ENCODE data around the gene GAGE12J. TPM values are rescaled to one million over a fixed set of nuclear protein-coding genes. Genes with fewer than 3 reads are reported as not detected.
"Not testable (repeated sequence)": the region's sequence is repeated elsewhere in the genome, so short reads cannot be mapped to it uniquely, and the experiment has no call there.

The GAGE12J gene
- total RNA-seq, 1 donor from 2014 or later: not detected

DNA sequence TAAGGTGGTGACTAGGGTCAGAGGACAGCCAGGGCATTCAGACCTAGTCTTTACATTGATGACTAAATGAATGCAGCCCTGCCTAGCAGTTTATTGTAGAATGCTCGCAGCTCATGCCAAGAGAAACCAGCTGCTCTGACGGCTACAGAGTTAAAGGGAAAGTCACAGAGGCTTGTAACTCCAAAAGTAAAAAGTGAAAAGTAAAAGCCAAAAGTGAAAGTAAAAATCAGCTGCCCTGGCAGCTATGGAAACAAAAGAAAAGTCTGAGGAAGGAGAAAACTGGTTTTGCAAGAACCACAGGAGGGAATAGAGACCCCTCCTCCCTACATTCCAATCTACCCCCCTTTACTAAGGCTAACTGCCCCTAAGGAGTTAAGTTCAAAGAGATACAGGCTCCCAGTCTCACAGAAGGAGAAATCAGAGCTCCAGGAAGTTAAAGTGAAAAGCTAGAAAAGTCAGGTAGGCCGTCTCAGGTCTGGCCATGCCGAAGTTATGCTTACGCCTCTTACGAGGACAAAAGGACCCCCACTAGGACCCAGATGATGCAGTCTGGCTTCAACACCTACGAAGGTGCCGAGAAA is 12.3 kb upstream of the GAGE12J start:
- intact Hi-C loops (cut with micrococcal nuclease): loop anchor here (1.0 to 2.0 kb wide), 4 partner anchors 17 to 118 kb away; partner anchors contain the start of gene CCDC22

DNA sequence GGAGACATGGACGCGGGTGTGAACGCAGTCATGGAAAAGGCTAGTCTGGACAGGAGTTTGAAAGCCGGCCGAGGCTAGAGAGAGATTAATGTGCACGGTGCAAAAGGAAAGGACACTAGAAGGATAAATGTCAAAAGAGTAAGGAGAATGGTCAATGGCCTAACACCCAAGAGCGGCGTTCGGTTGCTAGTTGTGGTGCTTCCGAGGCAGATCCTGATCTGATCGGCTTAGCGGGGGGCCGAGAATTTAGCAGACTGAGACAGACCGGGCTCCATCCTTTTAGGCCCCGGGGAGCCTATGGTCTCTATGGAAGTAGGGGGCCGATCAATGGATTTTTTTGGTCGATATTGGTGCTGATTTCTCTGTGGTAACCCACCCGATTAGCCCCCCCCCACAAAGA is 11.5 kb upstream of the GAGE12J start:
- intact Hi-C loops (cut with micrococcal nuclease): no loop called here

DNA sequence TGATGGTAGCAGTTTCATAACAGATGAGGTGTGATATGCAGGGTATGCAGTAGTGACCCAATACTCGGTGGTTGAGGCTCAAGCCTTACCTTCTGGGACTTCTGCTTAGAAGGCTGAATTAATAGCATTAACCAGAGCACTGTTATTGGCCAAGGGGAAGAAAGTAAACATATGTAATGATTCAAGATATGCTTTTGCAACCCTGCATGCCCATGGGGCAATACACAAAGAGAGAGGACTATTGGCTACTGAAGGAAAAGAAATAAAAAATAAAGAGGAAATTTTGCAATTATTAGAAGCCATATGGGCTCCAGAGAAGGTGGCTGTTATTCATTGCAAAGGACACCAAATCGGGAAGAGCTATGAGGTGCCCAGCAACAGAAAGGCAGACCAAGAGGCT is 9.7 kb upstream of the GAGE12J start:
- intact Hi-C loops (cut with micrococcal nuclease): no loop called here

DNA sequence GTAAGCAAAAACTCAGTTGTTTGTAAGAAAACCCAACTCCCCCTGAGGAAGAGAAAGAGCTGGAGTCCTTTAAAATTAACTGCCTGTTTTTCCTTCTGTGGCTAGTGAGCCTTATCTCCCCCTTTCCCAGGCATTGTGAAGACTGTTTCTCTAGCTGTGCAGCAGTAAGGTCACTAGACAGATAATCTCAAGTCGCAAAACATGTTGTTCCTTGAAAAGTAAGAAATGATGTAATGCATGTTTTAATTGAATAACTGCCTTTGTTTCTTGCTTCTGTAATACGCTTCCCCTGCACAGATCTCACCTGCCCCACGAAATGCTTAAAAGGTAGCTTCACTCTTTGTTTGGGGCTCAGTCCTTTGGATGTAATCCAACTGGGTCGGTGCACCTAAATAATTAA is 5.8 kb upstream of the GAGE12J start:
- intact Hi-C loops (cut with micrococcal nuclease): no loop called here

DNA sequence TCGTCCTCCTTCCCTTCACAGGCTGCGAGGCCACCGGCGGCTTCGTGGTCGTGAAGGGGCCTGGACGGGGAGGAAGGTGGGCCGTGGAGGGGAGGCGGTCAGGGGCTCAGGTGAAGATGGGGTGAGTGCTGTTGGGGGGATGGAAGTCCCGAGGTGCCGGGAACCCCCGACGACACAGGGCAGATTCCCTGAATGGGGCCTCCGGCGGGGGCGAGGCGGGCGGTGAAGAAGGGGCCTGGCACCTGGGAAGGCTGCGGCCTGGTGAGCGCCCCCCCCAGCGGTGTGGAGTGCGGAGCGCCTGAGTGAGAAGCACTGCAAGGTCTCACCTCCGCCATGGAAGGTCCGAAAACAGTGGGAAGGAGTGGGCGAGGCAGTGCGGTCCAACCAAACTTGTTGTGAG is 429 bp downstream of the GAGE12J start:
- intact Hi-C loops (cut with micrococcal nuclease): not testable (repeated sequence)

- intact Hi-C loops (cut with micrococcal nuclease): not testable (repeated sequence)
Measured at GRCh38 chrX:49323735-49324134, 1.9 kb downstream of the GAGE12J start.

DNA sequence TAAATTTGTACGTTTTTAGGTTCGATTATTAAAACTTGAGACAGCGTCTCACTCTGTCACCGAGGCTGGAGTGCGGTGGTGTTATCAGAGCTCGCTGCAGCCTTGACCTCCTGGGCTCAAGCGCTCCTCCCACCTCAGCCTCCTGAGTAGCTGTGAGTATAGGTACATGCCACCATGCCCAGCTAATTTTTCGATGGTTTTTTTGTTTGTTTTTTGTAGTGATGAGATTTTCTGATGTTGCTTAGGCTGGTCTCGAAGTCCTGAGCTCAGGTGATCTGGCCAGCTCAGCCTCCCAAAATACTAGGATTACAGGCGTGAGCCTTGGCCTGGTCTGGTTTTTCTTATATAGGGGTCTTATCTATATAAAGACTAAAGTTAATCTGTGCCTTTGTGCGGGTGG is 8.6 kb downstream of the GAGE12J start:
- intact Hi-C loops (cut with micrococcal nuclease): not testable (repeated sequence)

- intact Hi-C loops (cut with micrococcal nuclease): not testable (repeated sequence)
Measured at GRCh38 chrX:49331282-49331681, 9.4 kb downstream of the GAGE12J start, which contains the start of gene GAGE13. GAGE13 (plus strand) TSS chrX:49331582; CDS start chrX:49332738, 1,156 bp downstream.

- intact Hi-C loops (cut with micrococcal nuclease): not testable (repeated sequence)
Measured at GRCh38 chrX:49331841-49332240, 10.0 kb downstream of the GAGE12J start.

- intact Hi-C loops (cut with micrococcal nuclease): not testable (repeated sequence)
Measured at GRCh38 chrX:49341449-49341848, 19.6 kb downstream of the GAGE12J start.

DNA sequence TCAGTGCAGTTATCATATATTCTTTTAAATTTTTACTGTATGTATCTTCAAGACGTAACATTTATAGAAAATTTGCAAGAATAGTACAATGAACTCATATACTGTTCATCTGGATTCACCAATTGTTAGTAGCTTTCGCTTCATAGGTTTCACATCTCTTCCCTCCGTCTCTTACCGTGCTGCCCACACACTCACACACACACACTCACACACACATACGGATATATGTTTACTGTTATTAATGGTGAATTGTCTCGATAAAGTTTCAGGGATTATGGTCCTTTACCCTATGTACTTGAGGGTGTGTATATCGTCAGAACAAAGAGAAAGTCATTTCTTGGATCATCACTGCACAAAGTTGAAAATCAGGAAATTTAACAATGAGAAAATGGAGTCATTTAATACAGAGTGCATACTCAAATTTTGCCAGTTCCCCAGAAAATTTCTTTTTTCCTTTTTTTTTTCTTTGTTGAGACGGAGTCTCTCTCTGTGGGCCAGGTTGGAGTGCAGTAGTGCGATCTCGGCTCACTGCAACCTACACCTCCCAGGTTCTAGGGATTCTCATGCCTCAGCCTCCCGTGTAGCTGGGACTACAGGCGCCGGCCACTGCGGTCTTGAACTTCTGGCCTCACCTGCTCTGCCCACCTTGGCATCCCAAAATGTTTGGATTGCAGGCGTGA is 22.8 kb downstream of the GAGE12J start:
- intact Hi-C loops (cut with micrococcal nuclease): not testable (repeated sequence)

DNA sequence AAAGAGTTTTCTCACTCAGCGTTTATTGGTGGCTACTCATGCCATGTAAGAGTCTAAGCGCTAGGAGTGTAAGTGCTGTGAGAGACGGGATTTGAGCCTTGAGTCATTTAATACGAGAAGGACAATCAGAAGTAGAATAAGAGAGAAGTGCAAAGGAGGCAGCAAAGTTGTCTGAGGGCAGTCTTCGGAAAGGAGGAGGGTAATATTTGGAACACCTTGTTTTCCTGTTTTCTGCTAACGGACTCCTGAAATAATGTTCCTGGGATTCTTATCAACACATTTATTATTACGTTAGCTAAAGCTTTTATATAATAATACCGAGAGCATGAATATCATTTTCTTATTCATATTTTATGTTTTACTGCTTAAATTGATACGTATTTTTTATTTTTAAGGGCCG is 23.6 kb downstream of the GAGE12J start:
- intact Hi-C loops (cut with micrococcal nuclease): not testable (repeated sequence)

GRCh38 chrX:49346150-49346549 is 24.3 kb downstream of the GAGE12J start:
- intact Hi-C loops (cut with micrococcal nuclease): not testable (repeated sequence)

Other genes starting within 250 kb of the GAGE12J start
- 20.9 and 22.2 TPM in 2 replicates for gene PRAF2, start 248.0 kb upstream of the GAGE12J start, total RNA-seq
- 68.7 and 71.5 TPM in 2 replicates for gene WDR45, start 242.2 kb upstream of the GAGE12J start, total RNA-seq
- gene GPKOW, start 198.3 kb upstream of the GAGE12J start, total RNA-seq: 32.6 and 33.2 TPM in 2 replicates
- gene MAGIX, start 159.3 kb upstream of the GAGE12J start, total RNA-seq: 2.0 and 2.4 TPM in 2 replicates
- gene PLP2, start 150.1 kb upstream of the GAGE12J start, total RNA-seq: 89.0 and 90.7 TPM in 2 replicates
- 18.6 and 18.9 TPM in 2 replicates for gene PRICKLE3, start 135.7 kb upstream of the GAGE12J start, total RNA-seq
- gene SYP, start 121.8 kb upstream of the GAGE12J start, total RNA-seq: 2.7 and 3.3 TPM in 2 replicates
- 0.22 TPM in 2 replicates for gene CACNA1F, start 88.7 kb upstream of the GAGE12J start, total RNA-seq
- gene CCDC22, start 86.6 kb upstream of the GAGE12J start, total RNA-seq: 30.2 and 32.4 TPM in 2 replicates
- 19.9 and 20.4 TPM in 2 replicates for gene FOXP3, start 57.3 kb upstream of the GAGE12J start, total RNA-seq
- gene PPP1R3F, start 52.2 kb upstream of the GAGE12J start, total RNA-seq: 10.1 and 13.0 TPM in 2 replicates
- not detected in 2 replicates for gene GAGE10, start 18.4 kb upstream of the GAGE12J start, total RNA-seq
- gene GAGE13, start 9.5 kb downstream of the GAGE12J start, total RNA-seq: not detected in 2 replicates
- gene GAGE12C, start 210.1 kb downstream of the GAGE12J start, total RNA-seq: not detected in 2 replicates
- gene GAGE12D, start 219.7 kb downstream of the GAGE12J start, total RNA-seq: not detected in 2 replicates
- gene GAGE12E, start 229.3 kb downstream of the GAGE12J start, total RNA-seq: not detected in 2 replicates
- not detected in 2 replicates for gene GAGE12F, start 238.8 kb downstream of the GAGE12J start, total RNA-seq
- not detected in 2 replicates for gene GAGE12G, start 248.4 kb downstream of the GAGE12J start, total RNA-seq